ENCODE measurements around the gene TSHZ2.

- TF ChIP-seq CTCF (IDR thresholded peaks at IDR 0.05) (no peak), POLR2A (IDR thresholded peaks at IDR 0.05) (no peak)
Observed at GRCh38 chr20:53382263-53382844, 410.2 kb downstream of the TSHZ2 start.
